Liver (tissue), 9 donors: ENCODE measurements around the gene S100G. TPM values are rescaled to one million over a fixed set of nuclear protein-coding genes. Genes with fewer than 3 reads are reported as not detected.

Source experiments
- DNase-seq: peaks from one replicate; pipeline ENCODE4 v3.0.0-alpha.2; 2017; ENCODE audit warnings: low spot score
- H3K27ac ChIP-seq, 2 donors: one replicate each; pipeline ENCODE4 v1.7.0; 2013; ENCODE audit warnings: inconsistent platforms in 2 of 2, low read length in 2 of 2, control low read depth in 1 of 2, low read depth in 1 of 2, mild to moderate bottlenecking in 1 of 2
- H3K27me3 ChIP-seq, 4 donors: one replicate each; pipeline versions ENCODE4 v1.6.1 to v1.7.0; 2013; ENCODE audit warnings: low read length in 3 of 4, inconsistent platforms in 1 of 4, mild to moderate bottlenecking in 1 of 4, moderate library complexity in 1 of 4; ENCODE audit not compliant: control insufficient read depth in 4 of 4, insufficient read depth in 4 of 4
- H3K36me3 ChIP-seq, 4 donors: one replicate each; pipeline versions ENCODE4 v1.6.1 to v1.7.0; 2013; ENCODE audit warnings: low read length in 3 of 4, mild to moderate bottlenecking in 3 of 4, low read depth in 1 of 4, moderate library complexity in 1 of 4; ENCODE audit not compliant: control insufficient read depth in 4 of 4, insufficient read depth in 3 of 4
- H3K4me1 ChIP-seq, 4 donors: one replicate each; pipeline versions ENCODE4 v1.6.1 to v1.7.0; 2013; ENCODE audit warnings: low read length in 3 of 4, mild to moderate bottlenecking in 3 of 4, moderate library complexity in 1 of 4; ENCODE audit not compliant: control insufficient read depth in 4 of 4, insufficient read depth in 4 of 4
- H3K4me3 ChIP-seq, 3 donors: one replicate each; pipeline versions ENCODE4 v1.6.1 to v1.7.0; 2013; ENCODE audit warnings: low read length in 3 of 3, control low read depth in 1 of 3, low read depth in 1 of 3, mild to moderate bottlenecking in 1 of 3
- H3K9ac ChIP-seq, 2 donors: one replicate each; pipeline ENCODE4 v1.7.0; 2013; ENCODE audit warnings: low read length in 2 of 2, mild to moderate bottlenecking in 2 of 2, moderate library complexity in 2 of 2, control low read depth in 1 of 2, low read depth in 1 of 2
- H3K9me3 ChIP-seq, 4 donors: one replicate each; pipeline versions ENCODE4 v1.6.1 to v1.7.0; 2013; ENCODE audit warnings: low read length in 3 of 4; ENCODE audit not compliant: control insufficient read depth in 4 of 4
- ATF3 ChIP-seq: IDR thresholded peaks from 2 replicates; pipeline ENCODE4 v1.6.1; 2016; ENCODE audit warnings: antibody characterized with exemption
- CTCF ChIP-seq: fragments of 150-350 bp; IDR thresholded peaks from 2 replicates; pipeline ENCODE4 v1.5.1; 2017; ENCODE audit warnings: improper control_type of control experiment, low read depth, low read length; ENCODE audit not compliant: missing input control
- EGR1 ChIP-seq, 2 donors: IDR thresholded peaks; 2 replicates each; pipeline ENCODE4 v1.6.1; 2016 to 2018; ENCODE audit warnings: antibody characterized with exemption in 2 of 2, low read depth in 2 of 2
- FOXA1 ChIP-seq: IDR thresholded peaks from 2 replicates; pipeline ENCODE4 v1.6.1; 2016; ENCODE audit warnings: antibody characterized with exemption
- FOXA2 ChIP-seq: IDR thresholded peaks from 2 replicates; pipeline ENCODE4 v1.6.1; 2016; ENCODE audit warnings: antibody characterized with exemption
- HNF4A ChIP-seq, 2 donors: conservative IDR thresholded peaks; 2 replicates each; pipeline ENCODE4 v1.6.1; 2016; ENCODE audit warnings: antibody characterized with exemption in 2 of 2, mild to moderate bottlenecking in 2 of 2
- HNF4G ChIP-seq: IDR thresholded peaks from 2 replicates; pipeline ENCODE4 v1.6.1; 2016; ENCODE audit warnings: antibody characterized with exemption
- JUND ChIP-seq, 2 donors: IDR thresholded peaks; 2 replicates each; pipeline ENCODE4 v1.6.1; 2016; ENCODE audit warnings: antibody characterized with exemption in 2 of 2
- MAX ChIP-seq: IDR thresholded peaks from 2 replicates; pipeline ENCODE4 v1.6.1; 2016; ENCODE audit warnings: antibody characterized with exemption
- RAD21 ChIP-seq, 2 donors: IDR thresholded peaks; 2 replicates each; pipeline ENCODE4 v1.6.1; 2016; ENCODE audit warnings: antibody characterized with exemption in 2 of 2, mild to moderate bottlenecking in 2 of 2
- RXRA ChIP-seq, 2 donors: IDR thresholded peaks; 2 replicates each; pipeline ENCODE4 v1.6.1; 2017 to 2018; ENCODE audit warnings: antibody characterized with exemption in 2 of 2, mild to moderate bottlenecking in 1 of 2
- SP1 ChIP-seq: IDR thresholded peaks from 2 replicates; pipeline ENCODE4 v1.6.1; 2018; ENCODE audit warnings: antibody characterized with exemption, mild to moderate bottlenecking
- TAF1 ChIP-seq: conservative IDR thresholded peaks from 2 replicates; pipeline ENCODE4 v1.6.1; 2016; ENCODE audit warnings: antibody characterized with exemption, mild to moderate bottlenecking
- YY1 ChIP-seq: IDR thresholded peaks from 2 replicates; pipeline ENCODE4 v1.6.1; 2016; ENCODE audit warnings: antibody characterized with exemption, mild to moderate bottlenecking
- ZBTB33 ChIP-seq: IDR thresholded peaks from 2 replicates; pipeline ENCODE4 v1.6.1; 2016; ENCODE audit warnings: antibody characterized with exemption
- WGBS: extraction: QIAGEN DNeasy Blood & Tissue Kit; methylation state at CpG from one replicate; pipeline ENCODE4 v1.1.7; 2013; 5-methylcytosine and 5-hydroxymethylcytosine counted together
- polyA plus RNA-seq, 2 donors: library from polyadenylated mRNA; stranded (reverse) in 1 of 2; unstranded in 1 of 2; fragments of 200-250 nt in 1 of 2; fragments of >200 nt in 1 of 2; fragmentation: Nextera tagmentation in 1 of 2; extraction: Ambion mirVana in 1 of 2; gene quantifications; one replicate each; pipeline versions ENCODE4 v1.2.1 to v1.2.3, GENCODE V29; 2013 to 2015
- total RNA-seq, 2 donors: library from RNA; depleted of rRNA; stranded (reverse); fragments of >200 nt; gene quantifications; one replicate each; pipeline ENCODE4 v1.2.3, GENCODE V29; 2014
- donor health status: healthy.
- donor health status: healthy.
- donor health status: healthy.
- donor health status: healthy.
- donor health status: healthy.

Gene S100G
- total and polyA plus RNA-seq, 4 donors: not detected

- DNase-seq: no peak
- WGBS: 91% methylated on average over 4 of the region's 4 CpGs
- no peaks in the 10 kb centered on the region for H3K27me3 ChIP-seq
- H3K36me3 ChIP-seq: peaks cover 0 to 3% (median 1%) of the 10 kb centered on the region in 4 donors
- no peak overlapping the region for H3K4me3 ChIP-seq
- TF ChIP-seq HNF4G: no peak
- no peak for TF ChIP-seq RAD21 (IDR thresholded peaks at IDR 0.05)
- H3K9ac ChIP-seq: no peak overlapping the region
- H3K4me1 ChIP-seq: no peaks in the 10 kb centered on the region
- H3K27ac ChIP-seq: no peak overlapping the region
- no peaks in the 10 kb centered on the region for H3K9me3 ChIP-seq
These were observed 16.6 kb downstream of the S100G start for GRCh38 chrX:16666541-16666940.

GRCh38 chrX:16671005-16671404 lies 21.0 kb downstream of the S100G start:
- TF ChIP-seq RAD21 (IDR thresholded peaks at IDR 0.05) (peak; percentile 55 to 67), FOXA2 (no peak)
- no peak overlapping the region for H3K9ac ChIP-seq
- H3K9me3 ChIP-seq: no peaks in the 10 kb centered on the region
- H3K4me1 ChIP-seq: no peaks in the 10 kb centered on the region
- no peaks in the 10 kb centered on the region for H3K27me3 ChIP-seq
- H3K27ac ChIP-seq: no peak overlapping the region
- peaks cover 0 to 3% (median 1%) of the 10 kb centered on the region in 4 donors for H3K36me3 ChIP-seq
- DNase-seq: no peak
- no peak overlapping the region for H3K4me3 ChIP-seq

- Histone ChIP-seq H3K9me3 (no peaks in the 10 kb centered on the region), H3K27me3 (no peaks in the 10 kb centered on the region), H3K36me3 (peaks cover 0 to 5% (median 2%) of the 10 kb centered on the region in 4 donors), H3K27ac (no peak overlapping the region), H3K9ac (no peak overlapping the region), H3K4me1 (peaks cover 0 to 7% (median 4%) of the 10 kb centered on the region in 4 donors), H3K4me3 (no peak overlapping the region)
- DNase-seq: no peak
- 81% methylated on average over 11 of the region's 11 CpGs for WGBS
- TF ChIP-seq CTCF: no peak
- TF ChIP-seq SP1: no peak
- no peak for TF ChIP-seq MAX
- no peak for TF ChIP-seq YY1
- TF ChIP-seq JUND (IDR thresholded peaks at IDR 0.05): no peak
- TF ChIP-seq ATF3: no peak
- TF ChIP-seq FOXA1: no peak
- no peak for TF ChIP-seq ZBTB33
- no peak for TF ChIP-seq RXRA (IDR thresholded peaks at IDR 0.05)
- no peak for TF ChIP-seq TAF1
- no peak for TF ChIP-seq HNF4A (conservative IDR thresholded peaks at IDR 0.05)
- TF ChIP-seq EGR1 (IDR thresholded peaks at IDR 0.05; ENCODE audit: low read depth in 2 of 2): no peak
- no peak for TF ChIP-seq RAD21 (IDR thresholded peaks at IDR 0.05)
These were observed 28.7 kb downstream of the S100G start for GRCh38 chrX:16678689-16679088.
